H1 (cell line): ENCODE results near the gene MOGAT2. TPM values are rescaled to one million over a fixed set of nuclear protein-coding genes. Genes with fewer than 3 reads are reported as not detected.

Source experiments
- CHD7 ChIP-seq: fragments of 300-600 bp; sonication (generic); IDR thresholded peaks from 2 replicates; pipeline ENCODE4 v1.7.1; 2012; ENCODE audit warnings: low read length, moderate library complexity, mild to moderate bottlenecking, inconsistent platforms; ENCODE audit not compliant: insufficient replicate concordance
- polyA plus RNA-seq, 7 experiments: library from polyadenylated mRNA; depleted of rRNA in 3 of 7; stranded (reverse) in 5 of 7; unstranded in 2 of 7; fragments of >200 nt in 5 of 7; fragments of 200-250 nt in 2 of 7; gene quantifications; 1 replicate in 5 of 7; 2 replicates in 1 of 7; 4 replicates in 1 of 7; pipeline versions ENCODE4 v1.2.1 to v1.2.3, GENCODE V29; 2011 to 2013; ENCODE audit warnings: missing spikeins in 2 of 7, mixed read lengths in 2 of 7
- total RNA-seq: library from RNA; stranded (reverse); fragmentation: NEBNext Ultra II Directional; extraction: Animal tissue kit (Norgen Biotek cat#: 25700); gene quantifications from 2 replicates; pipeline ENCODE4 v1.2.1, GENCODE V29; 2021

The MOGAT2 gene
- total and polyA plus RNA-seq, 2 of the 8 experiments (the other 6 are each of a cell fraction or from before 2014, with no cell fraction given) = not detected

GRCh38 chr11:75765116-75765515 lies 47.5 kb downstream of the MOGAT2 start (continued):
- TF ChIP-seq CHD7 = no peak
